Measurements from ENCODE around the gene PLPPR4.

- TF ChIP-seq, protein P1, sequence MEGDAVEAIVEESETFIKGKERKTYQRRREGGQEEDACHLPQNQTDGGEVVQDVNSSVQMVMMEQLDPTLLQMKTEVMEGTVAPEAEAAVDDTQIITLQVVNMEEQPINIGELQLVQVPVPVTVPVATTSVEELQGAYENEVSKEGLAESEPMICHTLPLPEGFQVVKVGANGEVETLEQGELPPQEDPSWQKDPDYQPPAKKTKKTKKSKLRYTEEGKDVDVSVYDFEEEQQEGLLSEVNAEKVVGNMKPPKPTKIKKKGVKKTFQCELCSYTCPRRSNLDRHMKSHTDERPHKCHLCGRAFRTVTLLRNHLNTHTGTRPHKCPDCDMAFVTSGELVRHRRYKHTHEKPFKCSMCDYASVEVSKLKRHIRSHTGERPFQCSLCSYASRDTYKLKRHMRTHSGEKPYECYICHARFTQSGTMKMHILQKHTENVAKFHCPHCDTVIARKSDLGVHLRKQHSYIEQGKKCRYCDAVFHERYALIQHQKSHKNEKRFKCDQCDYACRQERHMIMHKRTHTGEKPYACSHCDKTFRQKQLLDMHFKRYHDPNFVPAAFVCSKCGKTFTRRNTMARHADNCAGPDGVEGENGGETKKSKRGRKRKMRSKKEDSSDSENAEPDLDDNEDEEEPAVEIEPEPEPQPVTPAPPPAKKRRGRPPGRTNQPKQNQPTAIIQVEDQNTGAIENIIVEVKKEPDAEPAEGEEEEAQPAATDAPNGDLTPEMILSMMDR (IDR thresholded peaks at IDR 0.05), result no peak
- TF ChIP-seq POLR2A (IDR thresholded peaks at IDR 0.05) (no peak), POLR2AphosphoS5 (IDR thresholded peaks at IDR 0.05) (no peak), EP300 (IDR thresholded peaks at IDR 0.05) (no peak)
Observed at GRCh38 chr1:99297923-99298322, 33.6 kb downstream of the PLPPR4 start.
